GM19238 (cell line): ENCODE results near the gene APOL2.
"Not testable (repeated sequence)": the region's sequence is repeated elsewhere in the genome, so short reads cannot be mapped to it uniquely, and the experiment has no call there.

ENCODE experiments used
- DNase-seq: peaks from one replicate; pipeline ENCODE4 v3.0.0; 2011; ENCODE audit warnings: low spot score; ENCODE audit not compliant: insufficient read length

APOL2 gene

DNA sequence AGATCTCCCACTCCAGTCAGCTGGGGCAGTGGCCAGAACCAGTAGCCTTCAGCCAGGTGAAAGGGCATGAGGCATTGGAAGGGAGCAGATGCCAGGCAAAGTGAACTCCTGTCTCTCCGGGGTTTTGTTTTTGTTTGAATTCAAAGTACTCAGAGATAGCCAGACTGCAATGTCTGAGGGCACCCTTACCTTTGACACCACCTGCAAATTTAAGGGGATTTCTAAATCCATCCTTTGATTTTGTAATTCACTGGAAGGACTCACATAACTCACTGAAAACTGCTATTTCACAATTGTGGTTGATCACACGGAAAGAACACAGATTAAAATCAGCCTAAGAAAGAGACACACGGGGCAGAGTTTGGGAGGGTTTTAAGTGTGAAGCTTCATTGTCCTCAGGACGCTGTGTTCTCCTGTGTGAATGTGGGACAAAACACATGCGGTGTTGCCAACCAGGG, 23.9 kb upstream of the APOL2 start:
- DNase-seq, result not testable (repeated sequence)

DNA sequence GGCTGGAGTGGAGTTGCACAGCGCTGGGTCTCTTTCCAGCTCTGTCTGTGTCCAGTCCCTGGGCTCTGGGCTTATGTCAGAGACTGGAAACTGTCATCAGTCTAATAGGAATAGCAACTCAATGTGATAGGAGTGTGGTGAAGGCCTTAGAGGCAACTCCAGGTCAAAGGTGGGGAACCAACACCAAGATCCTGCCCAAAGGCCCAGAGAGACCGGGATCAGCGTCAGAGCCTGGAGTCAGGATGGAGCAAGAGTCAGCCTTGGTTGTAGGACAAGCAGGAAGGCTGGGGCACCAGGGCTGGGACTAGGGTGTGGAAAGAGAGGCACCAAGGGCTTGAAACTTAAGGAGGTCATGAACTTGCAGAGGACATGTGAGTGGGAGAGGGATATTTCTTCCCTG, 23.0 kb upstream of the APOL2 start:
- not testable (repeated sequence) for DNase-seq

DNA sequence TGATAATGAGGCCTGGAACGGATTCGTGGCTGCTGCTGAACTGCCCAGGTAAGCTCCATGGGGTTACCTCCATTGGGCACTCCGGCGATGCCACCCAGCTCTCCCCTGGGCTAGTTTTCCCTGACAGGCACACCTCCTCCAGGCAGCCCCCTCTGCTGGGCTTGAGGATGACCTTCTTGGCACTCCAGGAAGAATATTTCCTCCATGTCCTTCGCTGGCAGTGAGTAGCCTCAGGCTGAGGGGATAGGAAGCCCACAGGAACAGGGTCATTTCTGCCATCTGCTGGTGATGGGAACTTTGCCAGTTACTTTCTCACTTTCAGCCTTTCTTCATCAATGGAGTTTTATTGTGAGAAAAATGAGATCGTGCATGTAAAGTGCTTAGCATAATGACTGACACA, 22.3 kb upstream of the APOL2 start:
- not testable (repeated sequence) for DNase-seq

DNA sequence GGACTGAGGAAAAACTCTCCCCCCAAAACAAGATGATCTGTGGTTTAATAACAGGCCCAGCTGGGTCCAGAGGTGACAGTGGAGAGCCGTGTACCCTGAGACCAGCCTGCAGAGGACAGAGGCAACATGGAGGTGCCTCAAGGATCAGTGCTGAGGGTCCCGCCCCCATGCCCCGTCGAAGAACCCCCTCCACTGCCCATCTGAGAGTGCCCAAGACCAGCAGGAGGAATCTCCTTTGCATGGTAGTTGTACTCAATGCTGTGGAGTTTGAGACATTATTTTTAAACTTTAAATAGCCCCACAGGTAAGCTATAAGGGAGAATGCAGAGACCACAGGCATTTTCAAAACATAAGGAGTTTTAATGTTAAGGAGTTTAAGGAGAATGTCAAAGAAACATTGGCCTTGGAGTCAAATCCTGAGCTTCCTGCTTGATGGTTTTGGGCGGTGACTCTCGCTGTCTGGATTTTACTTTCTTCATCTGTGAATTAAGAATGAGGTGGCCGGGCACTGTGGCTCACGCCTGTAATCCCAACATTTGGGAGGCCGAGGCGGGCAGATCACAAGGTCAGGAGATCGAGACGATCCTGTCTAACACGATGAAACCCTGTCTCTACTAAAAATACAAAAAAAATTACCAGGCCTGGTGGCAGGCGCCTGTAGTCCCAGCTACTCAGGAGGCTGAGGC, 20.4 kb upstream of the APOL2 start:
- no peak for DNase-seq

DNA sequence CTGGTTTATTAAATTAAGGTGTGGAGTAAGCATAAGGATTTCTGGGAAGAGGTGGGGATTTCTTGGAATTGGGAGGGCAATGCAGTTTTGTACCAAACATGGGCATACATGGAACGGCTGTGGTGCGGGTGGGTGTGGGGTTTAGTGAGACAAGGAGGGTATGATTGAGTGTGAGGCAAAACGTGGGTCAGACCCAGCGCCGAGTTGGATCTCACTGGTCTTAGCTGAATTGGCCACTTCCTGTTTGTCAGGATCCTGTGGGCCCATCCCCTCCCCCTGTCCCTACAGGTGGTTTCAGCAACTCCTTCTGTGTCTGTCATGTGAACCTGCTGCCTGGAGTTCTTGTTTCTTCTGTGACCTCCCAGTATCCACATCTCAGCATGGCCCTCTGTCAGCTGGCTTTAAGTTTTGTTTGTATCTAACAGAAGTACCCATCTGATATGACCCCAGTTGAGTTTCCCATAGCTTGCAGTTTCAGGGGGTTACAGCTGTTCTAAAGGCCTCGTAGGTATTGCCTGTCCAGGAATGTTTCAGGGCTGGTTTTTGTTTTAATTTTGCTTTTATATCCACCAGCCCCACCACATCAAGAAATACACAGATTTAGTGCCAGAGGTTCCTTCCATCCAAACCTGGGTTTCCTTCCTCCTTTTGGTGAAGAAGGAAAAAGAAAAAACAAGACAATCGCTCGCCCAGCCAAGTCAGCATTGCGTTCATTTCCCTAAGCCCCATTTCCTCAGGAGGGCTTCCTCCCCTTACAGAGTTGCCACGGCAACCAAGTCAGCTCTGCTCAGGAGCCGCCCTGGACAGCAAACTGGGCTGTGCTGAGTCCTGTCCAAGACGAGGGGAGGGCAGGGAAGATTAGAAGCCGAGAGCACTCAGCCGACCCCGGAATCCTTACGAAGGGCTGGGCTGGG, 19.6 kb upstream of the APOL2 start:
- no peak for DNase-seq

DNA sequence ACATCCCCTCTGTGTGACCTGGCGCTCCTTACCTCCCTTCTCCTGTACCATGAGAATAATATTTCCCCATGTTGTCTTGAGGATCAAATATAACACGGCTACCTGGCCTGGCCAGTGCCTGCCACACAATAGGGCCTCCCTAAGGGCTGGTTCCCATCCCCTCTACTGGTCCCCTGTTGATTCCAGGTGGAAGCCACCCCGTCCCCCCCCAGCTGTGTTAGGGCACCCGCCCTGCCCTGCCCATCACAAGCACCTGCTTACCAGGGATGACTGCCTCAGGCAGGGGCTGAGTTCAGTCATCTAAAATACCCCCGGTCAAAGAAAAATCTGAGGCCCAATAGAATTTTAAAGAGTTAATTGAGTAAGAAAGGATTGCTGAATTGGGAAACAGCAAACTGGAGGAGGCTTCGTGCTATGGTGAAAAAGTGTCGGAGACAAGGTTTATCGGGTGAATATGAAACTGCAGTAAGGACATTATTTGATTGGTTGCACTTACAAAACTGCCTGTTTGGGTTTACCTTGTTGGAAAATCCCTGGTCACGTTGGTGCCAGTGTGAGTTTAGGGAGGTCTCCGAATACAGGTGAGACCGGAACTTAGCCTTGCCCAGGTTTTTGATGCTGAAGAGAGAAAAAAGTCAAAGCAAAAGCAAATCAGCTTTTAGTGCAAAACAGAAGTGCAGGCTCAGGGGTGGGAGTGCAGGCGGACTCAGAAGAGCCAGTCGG, 18.8 kb upstream of the APOL2 start:
- DNase-seq, result no peak

DNA sequence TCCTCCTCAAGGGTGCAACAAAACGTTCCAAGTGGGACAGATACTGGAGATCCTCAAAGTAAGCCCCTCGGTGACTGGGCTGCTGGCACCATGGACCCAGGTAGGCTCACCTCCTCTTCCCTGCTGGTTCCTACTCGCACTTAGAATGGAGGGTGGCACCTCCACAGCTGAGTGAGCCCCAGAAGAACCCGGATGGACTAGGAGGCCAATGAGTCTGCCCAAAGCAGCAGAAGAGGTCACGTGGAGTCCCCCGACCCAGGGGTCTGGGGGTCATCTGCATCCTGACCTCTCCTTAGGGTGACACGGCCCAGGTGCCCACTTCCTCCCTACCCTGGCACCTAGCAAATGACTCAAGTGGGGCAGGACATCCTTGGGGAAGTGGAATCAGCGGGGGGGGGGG, 18.0 kb upstream of the APOL2 start:
- no peak for DNase-seq

DNA sequence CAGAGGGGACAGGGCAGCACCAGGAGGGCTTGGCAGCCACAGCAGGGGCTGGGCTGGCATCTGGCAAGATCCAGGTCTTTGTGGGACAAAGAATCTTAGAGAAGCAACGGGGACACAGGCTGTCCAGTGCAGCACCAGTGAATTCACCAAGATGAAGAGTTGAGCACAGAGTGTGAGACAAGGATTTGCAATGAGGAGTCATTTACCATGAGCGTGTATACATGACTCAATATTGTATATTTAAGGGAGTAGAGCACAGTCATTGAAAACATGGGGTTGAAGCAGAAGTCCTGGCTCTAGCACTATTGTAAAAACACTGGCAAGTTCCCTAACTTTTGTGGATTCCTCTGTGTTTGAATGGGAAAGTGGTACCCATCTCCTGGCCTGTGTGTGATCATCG, 17.2 kb upstream of the APOL2 start:
- DNase-seq, result no peak

DNA sequence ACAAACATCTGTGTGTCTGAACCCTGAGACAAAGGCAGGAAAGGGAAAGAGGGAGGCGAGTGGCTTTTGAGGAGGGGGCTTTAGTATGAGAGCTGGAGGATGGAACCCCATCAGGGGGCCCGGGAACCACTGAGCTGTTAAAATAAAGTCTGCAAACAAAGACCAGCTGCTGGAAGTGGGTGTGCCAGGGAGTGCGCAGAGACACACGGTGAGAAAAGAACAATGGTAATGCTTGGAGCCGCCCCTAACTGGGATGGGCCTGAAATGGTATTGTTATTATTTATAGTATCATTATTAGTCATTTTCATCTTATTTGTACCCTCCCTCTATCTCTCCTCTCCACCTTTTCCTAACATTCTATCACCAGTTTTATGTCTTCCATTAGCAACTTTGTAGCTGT, 16.2 kb upstream of the APOL2 start:
- DNase-seq, result not testable (repeated sequence)

DNA sequence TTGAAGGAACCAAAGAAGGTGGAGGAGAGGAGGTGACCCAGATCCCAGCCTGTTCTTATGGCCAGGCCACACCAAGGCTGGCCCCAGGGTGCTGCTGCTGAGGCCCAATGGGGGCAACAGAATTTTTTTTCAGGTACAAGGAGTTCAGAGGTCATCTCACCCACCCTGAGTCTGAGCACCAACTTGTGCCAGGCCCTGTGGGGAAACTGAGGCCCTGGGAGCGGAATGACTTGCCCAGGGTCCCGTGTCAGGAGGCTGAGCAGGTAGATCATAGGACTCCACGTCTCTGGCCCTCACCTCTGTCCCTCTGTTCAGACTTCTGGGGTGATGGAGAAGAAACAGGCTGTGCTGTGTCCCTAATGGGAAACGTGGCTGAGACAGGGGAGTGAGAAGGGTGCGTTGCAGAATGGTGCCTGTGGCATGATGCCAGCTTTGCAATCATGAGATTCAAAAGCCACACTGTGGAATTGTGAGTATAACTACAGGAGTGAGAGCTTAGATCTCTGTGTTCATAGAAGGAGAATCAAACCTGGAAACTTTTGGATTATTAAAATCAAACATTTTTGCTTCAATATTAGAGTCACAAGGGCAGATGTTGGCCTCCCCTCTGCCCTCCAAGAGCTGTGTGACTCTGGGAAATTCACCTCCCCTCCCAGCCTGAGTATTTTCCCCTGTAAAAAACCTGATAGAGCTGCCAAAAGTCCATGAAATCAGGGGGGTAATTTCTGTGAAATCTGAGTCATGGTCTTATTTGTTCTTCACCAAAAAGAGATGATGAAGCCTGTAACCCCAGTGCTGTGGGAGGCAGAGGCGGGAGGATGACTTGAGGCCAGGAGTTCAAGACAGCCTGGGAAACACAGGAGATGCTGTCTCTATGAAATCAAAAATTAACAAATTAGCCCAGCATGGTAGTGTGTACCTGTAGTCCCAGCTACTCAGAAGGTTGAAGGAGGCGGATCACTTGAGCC, 14.5 kb upstream of the APOL2 start:
- no peak for DNase-seq

DNA sequence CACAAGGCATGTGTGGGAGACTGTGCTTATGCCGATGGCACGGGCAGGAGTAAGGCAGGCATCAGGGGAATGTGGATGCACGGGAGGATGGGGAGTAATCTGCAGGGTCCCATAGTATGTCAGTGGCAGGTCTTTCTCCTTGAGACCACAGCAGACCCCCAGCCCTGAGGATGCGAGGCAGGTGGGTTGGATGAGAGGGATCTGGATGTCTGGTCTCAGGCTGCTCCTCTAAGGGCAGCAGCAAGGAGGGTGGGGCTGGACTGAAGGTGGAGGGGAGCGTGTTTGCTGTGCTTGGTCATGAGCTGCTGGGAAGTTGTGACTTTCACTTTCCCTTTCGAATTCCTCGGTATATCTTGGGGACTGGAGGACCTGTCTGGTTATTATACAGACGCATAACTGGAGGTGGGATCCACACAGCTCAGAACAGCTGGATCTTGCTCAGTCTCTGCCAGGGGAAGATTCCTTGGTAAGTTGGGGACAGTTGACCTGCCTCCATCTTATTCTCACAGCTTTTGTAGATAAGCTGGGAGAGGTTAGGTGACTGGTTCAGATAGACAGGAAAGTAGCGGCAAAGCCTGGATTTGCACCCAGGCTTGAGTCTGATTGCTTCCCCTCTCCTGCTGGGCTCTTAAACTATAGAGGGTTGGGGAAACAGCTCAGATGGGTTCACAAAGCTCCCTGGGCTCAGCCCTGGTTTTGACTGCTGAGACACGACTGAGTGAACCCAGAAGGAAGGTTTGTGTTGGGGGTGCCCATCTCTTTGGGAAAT, 13.6 kb upstream of the APOL2 start, which contains the start of gene APOL1:
Gene APOL1, plus strand, starts transcription at position 380 of the 769 bp plus-strand sequence. CDS start 1,823 bp downstream, outside the sequence.
- no peak for DNase-seq

DNA sequence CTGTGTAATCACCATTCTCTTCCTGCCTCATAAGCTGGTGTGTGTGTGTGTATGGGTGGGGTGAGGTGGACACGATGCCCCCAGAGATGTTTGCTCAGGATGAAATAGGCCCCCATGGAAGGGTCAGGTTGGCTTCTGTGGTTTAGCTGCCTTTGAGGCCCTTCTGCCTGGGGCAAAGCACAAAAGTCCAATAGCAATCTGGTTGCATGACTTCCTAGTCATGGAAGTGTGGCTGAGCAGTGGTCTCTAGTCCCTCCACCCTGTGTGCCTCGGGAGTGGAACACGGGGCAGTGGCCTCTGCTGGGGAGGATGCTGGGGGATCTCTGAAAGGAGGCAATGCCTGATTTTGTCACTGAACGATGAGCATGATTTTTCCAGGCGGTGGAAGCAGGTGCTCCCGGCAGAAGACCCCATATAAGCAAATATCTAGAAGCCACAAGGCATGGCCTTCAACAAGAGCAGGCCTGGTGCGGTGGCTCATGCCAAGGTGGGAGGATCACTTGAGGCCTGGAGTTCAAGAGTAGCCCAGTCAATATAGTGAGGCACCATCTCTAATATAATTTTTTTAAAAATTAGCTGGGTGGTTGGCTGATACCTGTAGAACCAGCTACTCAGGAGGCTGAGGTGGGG, 12.8 kb upstream of the APOL2 start:
- not testable (repeated sequence) for DNase-seq

DNA sequence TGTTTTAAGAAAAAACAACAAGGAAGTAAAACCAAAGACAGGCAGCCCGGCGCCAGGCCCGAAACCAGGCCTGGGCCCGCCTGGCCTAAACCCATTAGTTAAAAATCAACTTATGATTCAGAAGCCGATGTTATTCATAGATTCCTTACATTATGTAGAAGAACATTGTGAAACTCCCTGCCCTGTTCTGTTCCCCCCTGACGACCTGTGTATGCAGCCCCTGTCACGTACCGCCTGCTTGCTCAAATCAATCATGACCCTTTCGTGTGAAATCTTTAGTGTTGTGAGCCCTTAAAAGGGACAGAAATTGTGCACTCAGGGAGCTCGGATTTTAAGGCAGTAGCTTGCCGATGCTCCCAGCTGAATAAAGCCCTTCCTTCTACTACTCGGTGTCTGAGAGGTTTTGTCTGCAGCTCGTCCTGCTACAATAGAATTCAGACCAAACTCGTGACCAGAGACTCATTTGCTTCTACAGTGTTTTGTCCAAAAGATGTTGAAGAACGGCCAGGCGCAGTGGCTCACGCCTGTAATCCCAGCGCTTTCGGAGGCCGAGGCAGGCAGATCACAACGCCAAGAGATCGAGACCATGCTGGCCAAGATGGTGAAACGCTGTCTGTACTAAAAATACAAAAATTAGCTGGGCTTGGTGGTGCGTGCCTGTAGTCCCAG, 11.1 kb upstream of the APOL2 start:
- not testable (repeated sequence) for DNase-seq

DNA sequence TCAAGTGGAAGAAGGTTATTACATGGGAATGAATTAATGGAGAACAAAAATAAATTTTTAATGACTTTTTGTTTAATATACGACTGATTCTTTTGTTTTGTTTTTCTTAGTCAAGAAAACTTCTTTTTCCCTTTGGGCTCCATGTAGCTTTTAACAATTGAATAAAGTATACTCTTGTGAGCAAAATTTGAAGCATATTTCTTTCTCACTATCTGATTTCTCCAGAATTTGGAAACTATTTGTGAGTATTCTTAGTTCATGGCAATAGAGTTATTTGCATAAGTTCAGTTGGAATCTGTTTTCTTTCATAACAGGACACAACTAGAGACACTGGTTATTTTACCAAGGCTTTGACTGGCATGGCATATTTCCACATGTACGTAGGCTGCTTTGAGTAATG, 9.8 kb upstream of the APOL2 start:
- no peak for DNase-seq

DNA sequence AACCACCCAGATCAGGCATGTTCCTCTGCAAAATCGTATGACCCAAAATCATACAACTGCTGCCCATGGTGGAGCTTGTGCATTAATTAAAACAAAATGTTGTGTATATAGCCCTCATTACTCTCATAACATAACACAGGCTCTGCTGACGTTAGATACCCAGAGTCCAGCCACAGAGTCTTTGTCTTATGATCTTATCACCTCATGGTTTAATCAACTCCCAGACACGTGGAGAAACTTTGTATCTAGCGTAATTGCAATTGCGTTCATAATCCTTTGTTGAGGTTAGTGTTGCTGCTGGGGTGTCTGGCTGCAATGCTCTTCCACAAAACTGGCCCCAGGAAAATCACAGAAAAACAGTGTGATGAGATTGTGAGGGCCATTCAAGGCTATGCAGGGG, 8.6 kb upstream of the APOL2 start:
- DNase-seq, result no peak

DNA sequence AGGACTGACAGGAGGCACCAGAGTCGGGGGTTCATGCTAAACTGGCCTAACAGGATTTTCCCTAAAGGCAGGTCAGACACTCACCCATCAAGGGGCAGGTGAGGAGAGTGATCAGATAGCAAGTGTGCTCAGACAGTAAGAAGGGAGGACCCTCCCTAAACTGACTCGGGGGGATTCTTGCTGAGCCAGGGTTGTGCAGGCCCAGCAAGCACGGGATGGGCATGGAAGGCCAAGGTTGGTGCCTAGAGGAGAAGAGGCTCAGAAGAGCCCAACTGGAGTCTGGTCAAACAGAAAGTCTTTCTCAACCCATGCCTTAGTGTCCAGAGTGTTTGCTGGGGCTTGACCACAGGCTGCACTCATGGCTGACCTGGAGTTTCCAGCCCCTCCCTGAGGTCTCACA, 7.4 kb upstream of the APOL2 start:
- DNase-seq, result no peak

DNA sequence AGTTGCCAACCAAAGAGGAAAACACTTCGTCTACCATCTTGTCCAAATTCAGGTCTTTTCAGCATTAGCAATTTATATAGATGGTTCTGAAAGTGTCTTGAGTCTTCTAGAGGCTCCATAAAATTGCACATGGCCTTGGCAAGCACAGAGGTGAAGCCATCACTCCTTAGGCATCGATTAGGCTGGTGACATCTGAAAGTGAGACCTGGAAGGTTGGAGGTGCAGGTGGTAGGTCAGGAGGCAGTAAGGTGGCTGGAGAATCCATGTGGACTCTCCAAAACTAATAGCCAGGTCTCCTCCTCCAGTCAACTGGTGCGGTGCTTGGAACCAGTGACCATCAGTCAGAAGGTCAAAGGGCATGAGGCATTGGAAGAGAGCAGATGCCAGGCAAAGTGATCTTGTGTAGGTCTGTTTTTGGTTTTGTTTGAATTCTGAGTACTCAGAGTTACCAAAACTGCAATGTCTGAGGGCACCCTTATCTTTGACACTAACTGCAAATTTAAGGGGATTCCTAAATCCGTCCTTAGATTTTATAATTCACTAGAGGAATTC, 6.6 kb upstream of the APOL2 start:
- DNase-seq, result no peak

DNA sequence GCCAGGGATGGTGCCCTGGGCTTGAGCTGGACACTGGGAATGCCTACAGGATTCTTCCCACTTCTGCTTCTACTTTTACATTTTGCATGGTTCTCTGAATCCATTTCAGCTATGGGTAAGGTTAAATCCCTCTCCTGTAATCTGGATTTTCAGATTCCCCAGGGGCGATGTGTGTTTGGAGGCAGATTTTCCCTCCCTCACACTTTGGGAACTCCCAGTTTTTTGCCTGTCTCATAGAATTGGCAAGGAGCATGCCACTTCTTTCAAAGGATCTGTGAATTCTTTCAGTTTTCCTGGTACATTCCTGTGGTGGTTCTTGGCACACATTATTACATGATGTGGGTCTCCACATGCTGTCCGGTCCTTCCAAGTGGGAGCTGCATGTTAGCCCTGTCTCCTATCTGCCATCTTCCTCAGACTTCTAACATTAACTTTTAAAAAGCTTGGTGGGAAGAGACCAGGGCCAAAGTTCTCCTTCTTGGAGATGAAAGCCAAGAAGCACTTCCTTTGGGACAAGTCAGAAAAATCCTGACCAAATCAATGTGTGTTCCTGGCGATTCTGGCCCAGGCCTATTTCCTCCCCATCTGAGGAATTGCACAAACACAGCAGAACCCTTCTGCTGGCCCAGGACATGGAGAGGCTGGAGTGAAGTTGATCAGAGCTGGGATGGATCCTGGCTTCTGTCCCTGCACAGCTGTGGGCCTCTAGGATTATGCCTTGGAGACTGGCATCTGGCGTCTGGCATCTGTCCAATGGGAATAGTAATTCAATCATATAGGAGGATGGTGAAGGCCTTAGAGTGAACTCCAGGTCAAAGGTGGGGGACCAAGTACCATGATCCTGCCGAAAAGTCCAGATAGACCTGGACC, 5.4 kb upstream of the APOL2 start:
- no peak for DNase-seq
